Gastrocnemius medialis (tissue), 4 donors: Measurements from ENCODE around the gene SLC10A7. TPM values are rescaled to one million over a fixed set of nuclear protein-coding genes. Genes with fewer than 3 reads are reported as not detected.

Source experiments
- ATAC-seq, 2 donors: fragments of 150-250 bp; one replicate each; pipeline ENCODE4 v1.9.1; 2016
- DNase-seq, 2 donors: peaks; one replicate each; pipeline ENCODE4 v3.0.0-alpha.2; 2019
- H3K27ac ChIP-seq, 4 donors: fragments of 200-600 bp; sonication (generic); 1 replicate in 1 of 4; 2 replicates in 3 of 4; pipeline ENCODE4 v1.5.1; 2016 to 2018; ENCODE audit warnings: mild to moderate bottlenecking in 2 of 4, moderate library complexity in 1 of 4
- H3K27me3 ChIP-seq, 3 donors: fragments of 200-600 bp; sonication (generic) in 2 of 3; 1 replicate in 1 of 3; 2 replicates in 2 of 3; pipeline versions ENCODE4 v1.5.1 to v1.6.0; 2016 to 2019; ENCODE audit warnings: mild to moderate bottlenecking in 1 of 3, moderate library complexity in 1 of 3
- H3K36me3 ChIP-seq, 2 donors: fragments of 200-600 bp; sonication (generic) in 1 of 2; one replicate each; pipeline ENCODE4 v1.5.1; 2017 to 2018
- H3K4me1 ChIP-seq, 2 donors: fragments of 200-600 bp; sonication (generic) in 1 of 2; one replicate each; pipeline ENCODE4 v1.5.1; 2016 to 2017; ENCODE audit warnings: mild to moderate bottlenecking in 2 of 2
- H3K4me3 ChIP-seq, 4 donors: fragments of 200-600 bp; sonication (generic) in 3 of 4; 1 replicate in 1 of 4; 2 replicates in 3 of 4; pipeline ENCODE4 v1.5.1; 2016 to 2019; ENCODE audit warnings: mild to moderate bottlenecking in 2 of 4
- H3K9me3 ChIP-seq, 3 donors: fragments of 200-600 bp; sonication (generic) in 2 of 3; 1 replicate in 1 of 3; 2 replicates in 2 of 3; pipeline ENCODE4 v1.5.1; 2016 to 2019
- CTCF ChIP-seq, 5 experiments: fragments of 450-650 bp in 3 of 5; fragments of 200-600 bp in 2 of 5; sonication (generic) in 2 of 5; IDR thresholded peaks in 4 of 5; conservative IDR thresholded peaks in 1 of 5; 1 replicate in 4 of 5; 2 replicates in 1 of 5; pipeline ENCODE4 v1.5.1; 2016 to 2019; ENCODE audit warnings: antibody characterized with exemption in 5 of 5, mild to moderate bottlenecking in 3 of 5, moderate library complexity in 3 of 5
- POLR2A ChIP-seq, 2 donors: fragments of 450-650 bp; IDR thresholded peaks; one replicate each; pipeline ENCODE4 v1.6.1; 2017; ENCODE audit warnings: antibody characterized with exemption in 2 of 2, mild to moderate bottlenecking in 2 of 2, moderate library complexity in 2 of 2
- in situ Hi-C, 4 donors: fragments of 200-750 bp; cut with MboI; loops; one replicate each; pipeline versions ENCODE4 v1.15.0 to v1.8.0; 2017; ENCODE audit warnings: low sequenced_read_pairs in 4 of 4
- intact Hi-C: fragments of 100-400 bp; cut with DNase I; formaldehyde crosslinking; loops from one replicate; pipeline ENCODE4 v1.15.1; 2023; ENCODE audit warnings: low total_unique reads
- total RNA-seq, 4 donors: library from RNA; depleted of rRNA; stranded (reverse); fragments of >200 nt; gene quantifications; one replicate each; pipeline versions ENCODE4 v1.1.0 to v1.2.3, GENCODE V29; 2016

Gene SLC10A7
- total RNA-seq, 4 donors from 2014 or later, result 2.1 to 6.0 (median 2.3) TPM

GRCh38 chr4:146478009-146478408, 43.7 kb downstream of the SLC10A7 start:
- ATAC-seq, result no peak
- no peaks in the 10 kb centered on the region for H3K4me1 ChIP-seq
- intact Hi-C loops (no loop called here), in situ Hi-C loops (no loop called here)
- TF ChIP-seq CTCF (IDR thresholded peaks at IDR 0.05 in 4 of 5, conservative IDR thresholded peaks at IDR 0.05 in 1 of 5), result no peak
- TF ChIP-seq POLR2A (IDR thresholded peaks at IDR 0.05), result no peak
- peaks cover 0 to 8% (median 0%) of the 10 kb centered on the region in 3 donors for H3K9me3 ChIP-seq
- H3K36me3 ChIP-seq, result no peaks in the 10 kb centered on the region
- DNase-seq, result no peak
- H3K4me3 ChIP-seq, result no peak overlapping the region
- H3K27me3 ChIP-seq, result no peaks in the 10 kb centered on the region
- H3K27ac ChIP-seq, result no peak overlapping the region

- Histone ChIP-seq H3K9me3 (no peaks in the 10 kb centered on the region), H3K27me3 (no peaks in the 10 kb centered on the region), H3K4me3 (no peak overlapping the region), H3K4me1 (no peaks in the 10 kb centered on the region), H3K36me3 (no peaks in the 10 kb centered on the region), H3K27ac (no peak overlapping the region)
- in situ Hi-C loops (no loop called here), intact Hi-C loops (no loop called here)
- TF ChIP-seq CTCF (IDR thresholded peaks at IDR 0.05 in 4 of 5, conservative IDR thresholded peaks at IDR 0.05 in 1 of 5) (no peak), POLR2A (IDR thresholded peaks at IDR 0.05) (no peak)
- no peak for DNase-seq
- no peak for ATAC-seq
Measured at GRCh38 chr4:146477054-146477453, 44.7 kb downstream of the SLC10A7 start.

- no peak for TF ChIP-seq POLR2A (IDR thresholded peaks at IDR 0.05)
- TF ChIP-seq CTCF (IDR thresholded peaks at IDR 0.05 in 4 of 5, conservative IDR thresholded peaks at IDR 0.05 in 1 of 5), result no peak
- intact Hi-C loops, result no loop called here
- H3K36me3 ChIP-seq, result no peaks in the 10 kb centered on the region
- no peak overlapping the region for H3K27ac ChIP-seq
- no peaks in the 10 kb centered on the region for H3K9me3 ChIP-seq
- H3K4me3 ChIP-seq, result no peak overlapping the region
- no peak for ATAC-seq
- in situ Hi-C loops, result no loop called here
- H3K4me1 ChIP-seq, result no peaks in the 10 kb centered on the region
- no peak for DNase-seq
- H3K27me3 ChIP-seq, result no peaks in the 10 kb centered on the region
Measured at GRCh38 chr4:146472404-146472803, 49.3 kb downstream of the SLC10A7 start.

- H3K4me1 ChIP-seq, result no peaks in the 10 kb centered on the region
- in situ Hi-C loops, result no loop called here
- no peak for ATAC-seq
Measured at GRCh38 chr4:146470604-146471003, 51.1 kb downstream of the SLC10A7 start.

GRCh38 chr4:146469022-146469421, 52.7 kb downstream of the SLC10A7 start:
- H3K4me3 ChIP-seq, result no peak overlapping the region
- H3K9me3 ChIP-seq, result no peaks in the 10 kb centered on the region
- in situ Hi-C loops, result no loop called here
- H3K27ac ChIP-seq, result no peak overlapping the region
- intact Hi-C loops, result no loop called here
- DNase-seq, result no peak
- TF ChIP-seq CTCF (IDR thresholded peaks at IDR 0.05 in 4 of 5, conservative IDR thresholded peaks at IDR 0.05 in 1 of 5) (no peak), POLR2A (IDR thresholded peaks at IDR 0.05) (no peak)
- no peak for ATAC-seq
- no peaks in the 10 kb centered on the region for H3K4me1 ChIP-seq
- H3K36me3 ChIP-seq, result no peaks in the 10 kb centered on the region
- H3K27me3 ChIP-seq, result no peaks in the 10 kb centered on the region

More at GRCh38 chr4:146470604-146471003, 51.1 kb downstream of the SLC10A7 start:
- Histone ChIP-seq H3K4me3 (no peak overlapping the region), H3K27me3 (no peaks in the 10 kb centered on the region), H3K9me3 (no peaks in the 10 kb centered on the region), H3K36me3 (no peaks in the 10 kb centered on the region), H3K27ac (no peak overlapping the region)
- no peak for TF ChIP-seq POLR2A (IDR thresholded peaks at IDR 0.05)
- intact Hi-C loops, result no loop called here
- DNase-seq, result no peak
